ENCODE results near the gene PRSS53. TPM values are rescaled to one million over a fixed set of nuclear protein-coding genes. Genes with fewer than 3 reads are reported as not detected.

Gene PRSS53
- total RNA-seq, 1 experiment from 2014 or later: 3.4 TPM

DNA sequence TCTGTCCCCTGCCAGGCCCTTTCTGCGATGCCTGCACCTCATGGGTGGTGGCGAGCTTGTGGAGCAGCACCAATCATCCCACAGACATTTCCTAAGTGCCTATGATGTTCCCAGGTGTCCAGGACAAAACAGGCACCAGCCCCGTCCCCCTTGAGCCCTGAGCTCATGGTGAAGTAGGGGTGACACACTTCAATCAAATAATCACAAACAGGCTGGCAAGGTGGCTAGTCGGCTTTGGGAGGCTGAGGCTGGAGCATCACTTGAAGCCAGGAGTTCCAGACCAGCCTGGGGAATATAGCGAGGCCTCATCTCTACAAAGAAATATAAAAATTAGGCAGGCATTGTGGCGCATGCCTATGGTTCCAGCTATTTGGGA is 47.5 kb upstream of the PRSS53 start:
- POLR2A ChIA-PET: interaction anchor here (0.7 to 1.2 kb wide), 2 partner anchors 19 to 44 kb away, joined by 3 read pairs; partner anchors contain the start of gene KAT8
- no peak for DNase-seq (ENCODE audit: low read depth, low spot score)

GRCh38 chr16:31135535-31136286 is 47.0 kb upstream of the PRSS53 start, which contains the start of gene PRSS8:
Gene PRSS8 (minus strand): TSS chr16:31135727. CDS start chr16:31135498, 229 bp downstream.
- ATAC-seq (no peak), DNase-seq (ENCODE audit: low read depth, low spot score) (no peak)
- Histone ChIP-seq H3K4me3 (ENCODE audit: low read depth in 2 of 2, low read length in 2 of 2) (no peak within 1 kb of the TSS), H3K9me3 (ENCODE audit: control insufficient read depth, insufficient read depth, low read depth, low read length) (no peaks in the 10 kb centered on the region), H3K4me1 (ENCODE audit: control insufficient read depth, insufficient read depth, low read length) (peaks cover 9% of the 10 kb centered on the region), H3K27me3 (ENCODE audit: control insufficient read depth, insufficient read depth, low read length) (no peaks in the 10 kb centered on the region), H3K27ac (ENCODE audit: low read length) (no peak within 1 kb of the TSS), H3K36me3 (ENCODE audit: control insufficient read depth, insufficient read depth, low read length) (no peaks in the 10 kb centered on the region)
- in situ Hi-C loops (cut with HindIII; ENCODE audit: low pct_unique_long_range_greater_than_20kb, low sequenced_read_pairs): no loop called here
- ChIA-PET POLR2A (interaction anchor here (0.7 to 1.2 kb wide), 2 partner anchors 18 to 43 kb away, joined by 3 read pairs; partner anchors contain the start of gene KAT8), CTCF (interaction anchor here (0.6 kb wide), 2 partner anchors 23 to 360 kb away, joined by 3 to 7 read pairs; no protein-coding TSS in a partner anchor)
- intact Hi-C loops (cut with micrococcal nuclease; ENCODE audit: unreplicated experiment): no loop called here
- BruUV-seq (replicated peaks): no TSS peak
- TF ChIP-seq, protein P1, sequence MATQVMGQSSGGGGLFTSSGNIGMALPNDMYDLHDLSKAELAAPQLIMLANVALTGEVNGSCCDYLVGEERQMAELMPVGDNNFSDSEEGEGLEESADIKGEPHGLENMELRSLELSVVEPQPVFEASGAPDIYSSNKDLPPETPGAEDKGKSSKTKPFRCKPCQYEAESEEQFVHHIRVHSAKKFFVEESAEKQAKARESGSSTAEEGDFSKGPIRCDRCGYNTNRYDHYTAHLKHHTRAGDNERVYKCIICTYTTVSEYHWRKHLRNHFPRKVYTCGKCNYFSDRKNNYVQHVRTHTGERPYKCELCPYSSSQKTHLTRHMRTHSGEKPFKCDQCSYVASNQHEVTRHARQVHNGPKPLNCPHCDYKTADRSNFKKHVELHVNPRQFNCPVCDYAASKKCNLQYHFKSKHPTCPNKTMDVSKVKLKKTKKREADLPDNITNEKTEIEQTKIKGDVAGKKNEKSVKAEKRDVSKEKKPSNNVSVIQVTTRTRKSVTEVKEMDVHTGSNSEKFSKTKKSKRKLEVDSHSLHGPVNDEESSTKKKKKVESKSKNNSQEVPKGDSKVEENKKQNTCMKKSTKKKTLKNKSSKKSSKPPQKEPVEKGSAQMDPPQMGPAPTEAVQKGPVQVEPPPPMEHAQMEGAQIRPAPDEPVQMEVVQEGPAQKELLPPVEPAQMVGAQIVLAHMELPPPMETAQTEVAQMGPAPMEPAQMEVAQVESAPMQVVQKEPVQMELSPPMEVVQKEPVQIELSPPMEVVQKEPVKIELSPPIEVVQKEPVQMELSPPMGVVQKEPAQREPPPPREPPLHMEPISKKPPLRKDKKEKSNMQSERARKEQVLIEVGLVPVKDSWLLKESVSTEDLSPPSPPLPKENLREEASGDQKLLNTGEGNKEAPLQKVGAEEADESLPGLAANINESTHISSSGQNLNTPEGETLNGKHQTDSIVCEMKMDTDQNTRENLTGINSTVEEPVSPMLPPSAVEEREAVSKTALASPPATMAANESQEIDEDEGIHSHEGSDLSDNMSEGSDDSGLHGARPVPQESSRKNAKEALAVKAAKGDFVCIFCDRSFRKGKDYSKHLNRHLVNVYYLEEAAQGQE (IDR thresholded peaks at IDR 0.05; ENCODE audit: insufficient read depth in 1 of 2, low read depth in 2 of 2, low read length in 1 of 2): no peak
- TF ChIP-seq TCF7L2 (IDR thresholded peaks at IDR 0.05; ENCODE audit: low read depth, low read length) (no peak), CTCF (IDR thresholded peaks at IDR 0.05) (no peak), POLR2AphosphoS5 (IDR thresholded peaks at IDR 0.05; ENCODE audit: low read depth, low read length) (no peak), SIN3A (IDR thresholded peaks at IDR 0.05; ENCODE audit: borderline replicate concordance, insufficient read depth, low read depth, low read length) (no peak)

More for the DNA sequence above, 47.5 kb upstream of the PRSS53 start:
- in situ Hi-C loops (cut with HindIII; ENCODE audit: low pct_unique_long_range_greater_than_20kb, low sequenced_read_pairs): no loop called here
- BruUV-seq (replicated peaks): no TSS peak
- Histone ChIP-seq H3K36me3 (ENCODE audit: control insufficient read depth, insufficient read depth, low read length) (no peaks in the 10 kb centered on the region), H3K27me3 (ENCODE audit: control insufficient read depth, insufficient read depth, low read length) (no peaks in the 10 kb centered on the region), H3K9me3 (ENCODE audit: control insufficient read depth, insufficient read depth, low read depth, low read length) (no peaks in the 10 kb centered on the region), H3K4me1 (ENCODE audit: control insufficient read depth, insufficient read depth, low read length) (peaks cover 10% of the 10 kb centered on the region), H3K4me3 (ENCODE audit: low read depth in 2 of 2, low read length in 2 of 2) (no peak overlapping the region), H3K27ac (ENCODE audit: low read length) (no peak overlapping the region)
- TF ChIP-seq, protein P1 (IDR thresholded peaks at IDR 0.05; ENCODE audit: insufficient read depth in 1 of 2, low read depth in 2 of 2, low read length in 1 of 2): no peak
- TF ChIP-seq SIN3A (IDR thresholded peaks at IDR 0.05; ENCODE audit: borderline replicate concordance, insufficient read depth, low read depth, low read length) (no peak), POLR2AphosphoS5 (IDR thresholded peaks at IDR 0.05; ENCODE audit: low read depth, low read length) (no peak), CTCF (IDR thresholded peaks at IDR 0.05) (no peak), TCF7L2 (IDR thresholded peaks at IDR 0.05; ENCODE audit: low read depth, low read length) (no peak)
- no peak for ATAC-seq
- intact Hi-C loops (cut with micrococcal nuclease; ENCODE audit: unreplicated experiment): no loop called here
- CTCF ChIA-PET: interaction anchor here (0.6 kb wide), 1 partner anchor 22 kb away, joined by 7 read pairs; no protein-coding TSS in a partner anchor
